Vagina (tissue), 2 donors: Measurements from ENCODE around the gene FUBP1.

ENCODE experiments used
- POLR2A ChIP-seq, 2 donors: fragments of 450-650 bp; IDR thresholded peaks; one replicate each; pipeline ENCODE4 v1.6.1; 2017; ENCODE audit warnings: antibody characterized with exemption in 2 of 2, mild to moderate bottlenecking in 2 of 2, moderate library complexity in 2 of 2
- POLR2AphosphoS5 ChIP-seq, 2 donors: sonication (generic); formaldehyde crosslinking; IDR thresholded peaks; one replicate each; pipeline ENCODE4 v1.9.0; 2017; ENCODE audit warnings: antibody characterized with exemption in 2 of 2, mild to moderate bottlenecking in 2 of 2, low read depth in 1 of 2; ENCODE audit not compliant: insufficient read depth in 1 of 2
- TF ChIP-seq, protein P1 (sequence below), 3 experiments: fragments of 450-650 bp in 2 of 3; fragments of 200-600 bp in 1 of 3; sonication (generic) in 1 of 3; IDR thresholded peaks; one replicate each; pipeline ENCODE4 v1.5.1; 2017 to 2019; ENCODE audit warnings: antibody characterized with exemption in 3 of 3, mild to moderate bottlenecking in 2 of 3, moderate library complexity in 2 of 3

DNA sequence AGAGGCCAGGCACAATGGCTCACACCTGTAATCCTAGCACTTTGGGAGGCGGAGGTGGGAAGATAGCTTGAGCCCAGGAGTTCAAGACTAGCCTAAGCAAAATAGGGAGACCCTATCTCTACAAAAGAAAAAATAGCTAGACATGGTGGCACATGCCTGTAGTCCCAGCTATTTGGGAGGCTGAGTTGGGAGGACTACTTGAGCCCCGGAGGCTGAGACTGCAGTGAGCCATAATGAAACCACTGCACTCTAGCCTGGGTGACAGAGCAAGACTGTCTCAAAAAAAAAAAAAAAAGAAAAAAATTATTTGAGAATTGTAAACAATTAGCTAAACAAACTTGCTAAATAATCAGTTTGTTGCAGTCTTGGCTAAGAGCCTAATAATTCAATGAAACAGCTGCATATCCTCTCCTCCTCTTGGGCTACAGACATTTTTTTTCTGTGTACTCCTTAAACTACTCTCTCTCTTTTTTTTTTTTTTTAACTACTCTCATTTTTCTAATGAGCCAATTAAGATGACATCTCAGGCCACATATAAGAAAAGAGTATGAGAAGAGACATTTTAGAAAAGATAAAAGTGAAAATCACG, 15.3 kb upstream of the FUBP1 start:
- TF ChIP-seq, protein P1, sequence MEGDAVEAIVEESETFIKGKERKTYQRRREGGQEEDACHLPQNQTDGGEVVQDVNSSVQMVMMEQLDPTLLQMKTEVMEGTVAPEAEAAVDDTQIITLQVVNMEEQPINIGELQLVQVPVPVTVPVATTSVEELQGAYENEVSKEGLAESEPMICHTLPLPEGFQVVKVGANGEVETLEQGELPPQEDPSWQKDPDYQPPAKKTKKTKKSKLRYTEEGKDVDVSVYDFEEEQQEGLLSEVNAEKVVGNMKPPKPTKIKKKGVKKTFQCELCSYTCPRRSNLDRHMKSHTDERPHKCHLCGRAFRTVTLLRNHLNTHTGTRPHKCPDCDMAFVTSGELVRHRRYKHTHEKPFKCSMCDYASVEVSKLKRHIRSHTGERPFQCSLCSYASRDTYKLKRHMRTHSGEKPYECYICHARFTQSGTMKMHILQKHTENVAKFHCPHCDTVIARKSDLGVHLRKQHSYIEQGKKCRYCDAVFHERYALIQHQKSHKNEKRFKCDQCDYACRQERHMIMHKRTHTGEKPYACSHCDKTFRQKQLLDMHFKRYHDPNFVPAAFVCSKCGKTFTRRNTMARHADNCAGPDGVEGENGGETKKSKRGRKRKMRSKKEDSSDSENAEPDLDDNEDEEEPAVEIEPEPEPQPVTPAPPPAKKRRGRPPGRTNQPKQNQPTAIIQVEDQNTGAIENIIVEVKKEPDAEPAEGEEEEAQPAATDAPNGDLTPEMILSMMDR (IDR thresholded peaks at IDR 0.05): no peak
- no peak for TF ChIP-seq POLR2A (IDR thresholded peaks at IDR 0.05)
- TF ChIP-seq POLR2AphosphoS5 (IDR thresholded peaks at IDR 0.05; ENCODE audit: insufficient read depth in 1 of 2, low read depth in 1 of 2): no peak
